Hypothalamus (tissue), 51 donors: Measurements from ENCODE around the gene SLC29A1.
"Not testable (repeated sequence)": the region's sequence is repeated elsewhere in the genome, so short reads cannot be mapped to it uniquely, and the experiment has no call there.

ENCODE experiments used
- DNase-seq, 51 donors: peaks; one replicate each; lab custom pipeline; 2025; lab: John Stamatoyannopoulos, UW

SLC29A1 gene

GRCh38 chr6:44193307-44193910, 30.0 kb upstream of the SLC29A1 start:
- DNase-seq: no peak

- no peak for DNase-seq
Measured at GRCh38 chr6:44194326-44194725, 29.1 kb upstream of the SLC29A1 start.

GRCh38 chr6:44196351-44196750, 27.0 kb upstream of the SLC29A1 start:
- DNase-seq: not testable (repeated sequence)

- DNase-seq: no peak
Measured at GRCh38 chr6:44198684-44199083, 24.7 kb upstream of the SLC29A1 start.

GRCh38 chr6:44199883-44200282, 23.5 kb upstream of the SLC29A1 start:
- DNase-seq: no peak

GRCh38 chr6:44201200-44201599, 22.2 kb upstream of the SLC29A1 start:
- DNase-seq: no peak

GRCh38 chr6:44201638-44202303, 21.6 kb upstream of the SLC29A1 start:
- DNase-seq: no peak

GRCh38 chr6:44202332-44202971, 20.9 kb upstream of the SLC29A1 start:
- DNase-seq: no peak

GRCh38 chr6:44202972-44203750, 20.2 kb upstream of the SLC29A1 start:
- no peak for DNase-seq

- DNase-seq: no peak
Measured at GRCh38 chr6:44203955-44204354, 19.4 kb upstream of the SLC29A1 start.

- DNase-seq: no peak
Measured at GRCh38 chr6:44207966-44208365, 15.4 kb upstream of the SLC29A1 start.

GRCh38 chr6:44211284-44211683, 12.1 kb upstream of the SLC29A1 start:
- no peak for DNase-seq

- no peak for DNase-seq
Measured at GRCh38 chr6:44214307-44214706, 9.1 kb upstream of the SLC29A1 start.

GRCh38 chr6:44216677-44217331, 6.6 kb upstream of the SLC29A1 start, which contains the start of gene MYMX:
Gene MYMX, plus strand, starts transcription at chr6:44216926. Its CDS starts 546 bp downstream, at chr6:44217472.
- DNase-seq: no peak

- DNase-seq: peak in 35 of 51 donors; percentile 14 to 78 (median 52)
Measured at GRCh38 chr6:44217332-44218143, 5.9 kb upstream of the SLC29A1 start.

GRCh38 chr6:44219053-44219814, 4.2 kb upstream of the SLC29A1 start:
- DNase-seq: peak in 37 of 51 donors; percentile 9 to 77 (median 44)

- DNase-seq: no peak
Measured at GRCh38 chr6:44219815-44220784, 3.3 kb upstream of the SLC29A1 start.

GRCh38 chr6:44220913-44221290, 2.5 kb upstream of the SLC29A1 start:
- no peak for DNase-seq
